Mesendoderm (in vitro differentiated cells): Measurements from ENCODE around the gene PIK3C3.

Experiments used
- DNase-seq: peaks from one replicate; pipeline ENCODE4 v3.0.0; 2013
- H2AK5ac ChIP-seq: 2 replicates; pipeline ENCODE4 v1.6.1; 2013; ENCODE audit warnings: low read length, inconsistent platforms
- H2BK120ac ChIP-seq: 2 replicates; pipeline ENCODE4 v1.6.1; 2013; ENCODE audit warnings: low read depth, mild to moderate bottlenecking, low read length, moderate library complexity, mixed read lengths
- H2BK15ac ChIP-seq: replicated peaks from 2 replicates; pipeline ENCODE4 v1.6.1; 2013; ENCODE audit warnings: low read depth, mild to moderate bottlenecking, moderate library complexity
- H2BK5ac ChIP-seq: 2 replicates; pipeline ENCODE4 v1.6.1; 2013; ENCODE audit warnings: low read length, inconsistent platforms
- H3K18ac ChIP-seq: 2 replicates; pipeline ENCODE4 v1.6.1; 2013; ENCODE audit warnings: mild to moderate bottlenecking, low read length, mixed read lengths
- H3K23ac ChIP-seq: one replicate; pipeline ENCODE4 v1.6.1; 2013; ENCODE audit warnings: low read length
- H3K27ac ChIP-seq: 2 replicates; pipeline ENCODE4 v1.5.1; 2013; ENCODE audit warnings: low read depth, mild to moderate bottlenecking, inconsistent platforms, low read length, moderate library complexity
- H3K27me3 ChIP-seq: 2 replicates; pipeline ENCODE4 v1.6.1; 2013; ENCODE audit warnings: low read length, control low read depth, mild to moderate bottlenecking, inconsistent platforms; ENCODE audit not compliant: insufficient read depth, poor library complexity
- H3K36me3 ChIP-seq: 2 replicates; pipeline ENCODE4 v1.6.1; 2013; ENCODE audit warnings: low read length, inconsistent platforms; ENCODE audit not compliant: control insufficient read depth, insufficient read depth
- H3K4ac ChIP-seq: one replicate; pipeline ENCODE4 v1.6.1; 2013; ENCODE audit warnings: low read depth, mild to moderate bottlenecking, low read length, moderate library complexity
- H3K4me1 ChIP-seq: 2 replicates; pipeline ENCODE4 v1.6.1; 2013; ENCODE audit warnings: low read depth, low read length, inconsistent platforms; ENCODE audit not compliant: control insufficient read depth
- H3K4me2 ChIP-seq: 2 replicates; pipeline ENCODE4 v1.6.1; 2013; ENCODE audit warnings: low read length
- H3K4me3 ChIP-seq: 2 replicates; pipeline ENCODE4 v1.5.1; 2013; ENCODE audit warnings: mild to moderate bottlenecking, low read length
- H3K56ac ChIP-seq: one replicate; pipeline ENCODE4 v1.6.1; 2013; ENCODE audit warnings: low read length
- H3K79me1 ChIP-seq: 2 replicates; pipeline ENCODE4 v1.6.1; 2013; ENCODE audit warnings: low read length, inconsistent platforms
- H3K79me2 ChIP-seq: 2 replicates; pipeline ENCODE4 v1.6.1; 2013; ENCODE audit warnings: mild to moderate bottlenecking, low read length; ENCODE audit not compliant: control insufficient read depth, insufficient read depth
- H3K9ac ChIP-seq: 2 replicates; pipeline ENCODE4 v1.6.1; 2013; ENCODE audit warnings: low read length, inconsistent platforms
- H4K5ac ChIP-seq: one replicate; pipeline ENCODE4 v1.6.1; 2013; ENCODE audit warnings: low read length
- H4K8ac ChIP-seq: one replicate; pipeline ENCODE4 v1.6.1; 2013; ENCODE audit warnings: low read depth, mild to moderate bottlenecking, control low read depth, low read length, moderate library complexity
- WGBS: extraction: QIAGEN DNeasy Blood & Tissue Kit; methylation state at CpG from one replicate; pipeline ENCODE4 v1.1.7; 2013; ENCODE audit warnings: low lambda C conversion rate, missing lambda C conversion rate; ENCODE audit not compliant: insufficient coverage; ENCODE audit errors: extremely low coverage; 5-methylcytosine and 5-hydroxymethylcytosine counted together

Gene PIK3C3

GRCh38 chr18:41936471-41937134 lies 18.4 kb upstream of the PIK3C3 start:
- Histone ChIP-seq H3K4me1 (peaks cover 4% of the 10 kb centered on the region), H3K27ac (no peak overlapping the region), H3K4me2 (no peak overlapping the region), H2AK5ac (no peak overlapping the region), H2BK15ac (no peak overlapping the region), H3K23ac (no peak overlapping the region), H2BK5ac (no peak overlapping the region), H3K9ac (no peak overlapping the region), H3K18ac (no peak overlapping the region), H2BK120ac (no peak overlapping the region), H3K79me1 (no peaks in the 10 kb centered on the region), H3K4ac (no peak overlapping the region), H4K8ac (no peak overlapping the region), H3K79me2 (no peaks in the 10 kb centered on the region), H3K36me3 (no peaks in the 10 kb centered on the region), H3K56ac (no peak overlapping the region), H3K4me3 (no peak overlapping the region), H4K5ac (no peak overlapping the region), H3K27me3 (no peaks in the 10 kb centered on the region)
- no CpG with 5 or more reads among the region's 2 CpGs for WGBS
- peak; percentile 23 for DNase-seq

- Histone ChIP-seq H3K18ac (no peak overlapping the region), H2BK120ac (no peak overlapping the region), H3K79me1 (no peaks in the 10 kb centered on the region), H3K56ac (no peak overlapping the region), H3K4me2 (no peak overlapping the region), H4K8ac (no peak overlapping the region), H3K4ac (no peak overlapping the region), H3K23ac (no peak overlapping the region), H3K36me3 (no peaks in the 10 kb centered on the region), H3K4me1 (peaks cover 4% of the 10 kb centered on the region), H2BK15ac (no peak overlapping the region), H3K27ac (no peak overlapping the region), H4K5ac (no peak overlapping the region), H3K9ac (no peak overlapping the region), H2AK5ac (no peak overlapping the region), H2BK5ac (no peak overlapping the region), H3K4me3 (no peak overlapping the region), H3K79me2 (no peaks in the 10 kb centered on the region), H3K27me3 (no peaks in the 10 kb centered on the region)
- peak; percentile 55 for DNase-seq
- no CpG with 5 or more reads among the region's 2 CpGs for WGBS
Observed at GRCh38 chr18:41938445-41938844, 16.6 kb upstream of the PIK3C3 start.

GRCh38 chr18:41939326-41939725 lies 15.7 kb upstream of the PIK3C3 start:
- H3K79me2 ChIP-seq, result no peaks in the 10 kb centered on the region
- H3K18ac ChIP-seq, result no peak overlapping the region
- H2AK5ac ChIP-seq, result no peak overlapping the region
- DNase-seq, result no peak
- no peak overlapping the region for H2BK15ac ChIP-seq
- H3K4ac ChIP-seq, result peak overlapping the region; percentile 70
- H3K4me1 ChIP-seq, result peaks cover 4% of the 10 kb centered on the region
- H3K79me1 ChIP-seq, result no peaks in the 10 kb centered on the region
- H3K4me2 ChIP-seq, result no peak overlapping the region
- no peak overlapping the region for H2BK5ac ChIP-seq
- H4K8ac ChIP-seq, result no peak overlapping the region
- no peak overlapping the region for H4K5ac ChIP-seq
- no peaks in the 10 kb centered on the region for H3K27me3 ChIP-seq
- no peak overlapping the region for H3K4me3 ChIP-seq
- WGBS, result no CpG with 5 or more reads among the region's 1 CpG
- no peaks in the 10 kb centered on the region for H3K36me3 ChIP-seq
- H2BK120ac ChIP-seq, result no peak overlapping the region
- H3K27ac ChIP-seq, result no peak overlapping the region
- H3K9ac ChIP-seq, result no peak overlapping the region
- no peak overlapping the region for H3K56ac ChIP-seq
- no peak overlapping the region for H3K23ac ChIP-seq

GRCh38 chr18:41940506-41941215 lies 14.4 kb upstream of the PIK3C3 start:
- H3K79me2 ChIP-seq, result no peaks in the 10 kb centered on the region
- H4K8ac ChIP-seq, result no peak overlapping the region
- no peak overlapping the region for H3K23ac ChIP-seq
- no peak overlapping the region for H3K4me3 ChIP-seq
- no peak overlapping the region for H3K18ac ChIP-seq
- no peak overlapping the region for H2BK120ac ChIP-seq
- H4K5ac ChIP-seq, result no peak overlapping the region
- H3K56ac ChIP-seq, result peak overlapping the region; percentile 46
- DNase-seq, result peak; percentile 97
- H2BK15ac ChIP-seq, result no peak overlapping the region
- no peak overlapping the region for H2BK5ac ChIP-seq
- no peaks in the 10 kb centered on the region for H3K36me3 ChIP-seq
- no peaks in the 10 kb centered on the region for H3K79me1 ChIP-seq
- no peak overlapping the region for H2AK5ac ChIP-seq
- WGBS, result no CpG with 5 or more reads among the region's 6 CpGs
- H3K4me2 ChIP-seq, result no peak overlapping the region
- H3K27me3 ChIP-seq, result no peaks in the 10 kb centered on the region
- peaks cover 4% of the 10 kb centered on the region for H3K4me1 ChIP-seq
- peak overlapping the region; percentile 53 for H3K27ac ChIP-seq
- no peak overlapping the region for H3K9ac ChIP-seq
- no peak overlapping the region for H3K4ac ChIP-seq

- no peak for DNase-seq
- H2BK5ac ChIP-seq, result no peak overlapping the region
- H3K79me2 ChIP-seq, result no peaks in the 10 kb centered on the region
- no peak overlapping the region for H2BK15ac ChIP-seq
- H3K4me3 ChIP-seq, result no peak overlapping the region
- no CpG with 5 or more reads among the region's 2 CpGs for whole genome bisulfite sequencing
- no peak overlapping the region for H3K9ac ChIP-seq
- no peak overlapping the region for H2BK120ac ChIP-seq
- H3K56ac ChIP-seq, result no peak overlapping the region
- no peaks in the 10 kb centered on the region for H3K79me1 ChIP-seq
- no peak overlapping the region for H3K18ac ChIP-seq
- no peak overlapping the region for H2AK5ac ChIP-seq
- H3K36me3 ChIP-seq, result no peaks in the 10 kb centered on the region
- H3K4me1 ChIP-seq, result peaks cover 4% of the 10 kb centered on the region
- H4K8ac ChIP-seq, result no peak overlapping the region
- H4K5ac ChIP-seq, result no peak overlapping the region
- no peak overlapping the region for H3K23ac ChIP-seq
- no peak overlapping the region for H3K4ac ChIP-seq
- H3K27ac ChIP-seq, result no peak overlapping the region
- H3K4me2 ChIP-seq, result no peak overlapping the region
- H3K27me3 ChIP-seq, result no peaks in the 10 kb centered on the region
Observed at GRCh38 chr18:41942254-41942653, 12.8 kb upstream of the PIK3C3 start.
